NCI-H510A (cell line): ENCODE data around the gene OTC.

ENCODE experiments used
- DNase-seq: peaks from one replicate; lab custom pipeline; 2025; lab: John Stamatoyannopoulos, UW

OTC gene

GRCh38 chrX:38357747-38358673, 5.6 kb downstream of the OTC start:
- no peak for DNase-seq

- no peak for DNase-seq
Measured at GRCh38 chrX:38363046-38363445, 10.6 kb downstream of the OTC start.

GRCh38 chrX:38365954-38366353, 13.6 kb downstream of the OTC start:
- no peak for DNase-seq

- no peak for DNase-seq
Measured at GRCh38 chrX:38368774-38369173, 16.4 kb downstream of the OTC start.

GRCh38 chrX:38371641-38372040, 19.2 kb downstream of the OTC start:
- no peak for DNase-seq

- no peak for DNase-seq
Measured at GRCh38 chrX:38374431-38374830, 22.0 kb downstream of the OTC start.

- DNase-seq: no peak
Measured at GRCh38 chrX:38375891-38376290, 23.5 kb downstream of the OTC start.

GRCh38 chrX:38376747-38377146, 24.3 kb downstream of the OTC start:
- no peak for DNase-seq

GRCh38 chrX:38379088-38379487, 26.7 kb downstream of the OTC start:
- DNase-seq: no peak

- no peak for DNase-seq
Measured at GRCh38 chrX:38382663-38383062, 30.3 kb downstream of the OTC start.

GRCh38 chrX:38400389-38400910, 48.0 kb downstream of the OTC start:
- DNase-seq: no peak

- DNase-seq: no peak
Measured at GRCh38 chrX:38402118-38402517, 49.7 kb downstream of the OTC start.

GRCh38 chrX:38403834-38404233, 51.4 kb downstream of the OTC start:
- DNase-seq: no peak

- DNase-seq: no peak
Measured at GRCh38 chrX:38407126-38407525, 54.7 kb downstream of the OTC start.

GRCh38 chrX:38409289-38409688, 56.9 kb downstream of the OTC start:
- no peak for DNase-seq

GRCh38 chrX:38426785-38427184, 74.4 kb downstream of the OTC start:
- no peak for DNase-seq

- DNase-seq: no peak
Measured at GRCh38 chrX:38431525-38431924, 79.1 kb downstream of the OTC start.

GRCh38 chrX:38435130-38435529, 82.7 kb downstream of the OTC start:
- DNase-seq: no peak

- DNase-seq: no peak
Measured at GRCh38 chrX:38437093-38437492, 84.7 kb downstream of the OTC start.

- DNase-seq: no peak
Measured at GRCh38 chrX:38438321-38438720, 85.9 kb downstream of the OTC start.

- no peak for DNase-seq
Measured at GRCh38 chrX:38452603-38453002, 100.2 kb downstream of the OTC start.

GRCh38 chrX:38458071-38458470, 105.7 kb downstream of the OTC start:
- no peak for DNase-seq

- no peak for DNase-seq
Measured at GRCh38 chrX:38462257-38462656, 109.9 kb downstream of the OTC start.

- no peak for DNase-seq
Measured at GRCh38 chrX:38465686-38466085, 113.3 kb downstream of the OTC start.
